Stimulated activated CD8-positive, alpha-beta memory T cell treated with anti-CD3 and anti-CD28 coated beads, Interleukin-15, amount 100 ng/mL, for 4 hours (primary cell): ENCODE results near the gene SLC9C1.

ENCODE experiments used
- DNase-seq, 2 donors: peaks; one replicate each; pipeline ENCODE4 v3.0.0-alpha.2; 2020; ENCODE audit warnings: low read depth in 2 of 2

SLC9C1 gene

GRCh38 chr3:112293368-112294321 is at the start of gene SLC9C1:
Gene SLC9C1 (minus strand): TSS chr3:112294216. CDS start chr3:112286791, 7,425 bp downstream.
- DNase-seq, result no peak

GRCh38 chr3:112341386-112341785 is 47.4 kb upstream of the SLC9C1 start:
- no peak for DNase-seq

GRCh38 chr3:112339609-112340008 is 45.6 kb upstream of the SLC9C1 start:
- DNase-seq, result no peak

DNA sequence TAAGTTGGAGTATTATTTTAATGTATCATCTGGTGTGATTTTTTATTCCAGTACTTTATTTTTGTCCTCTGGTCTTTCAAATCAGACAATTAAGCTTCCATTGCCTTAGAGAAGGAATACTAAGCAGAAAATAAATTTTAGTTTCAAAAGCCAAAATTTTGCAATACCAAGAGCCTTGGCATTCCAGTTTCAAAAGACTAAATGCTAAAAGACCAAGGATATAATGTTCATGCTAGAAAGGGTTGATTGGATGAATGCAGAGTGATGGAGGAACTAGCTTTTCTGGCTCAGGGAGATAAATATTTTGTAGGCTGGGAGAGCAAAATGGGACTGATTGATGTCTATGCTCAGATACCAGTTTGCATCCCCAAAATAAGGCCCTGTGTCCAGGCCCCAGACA is 45.1 kb upstream of the SLC9C1 start:
- DNase-seq, result no peak

DNA sequence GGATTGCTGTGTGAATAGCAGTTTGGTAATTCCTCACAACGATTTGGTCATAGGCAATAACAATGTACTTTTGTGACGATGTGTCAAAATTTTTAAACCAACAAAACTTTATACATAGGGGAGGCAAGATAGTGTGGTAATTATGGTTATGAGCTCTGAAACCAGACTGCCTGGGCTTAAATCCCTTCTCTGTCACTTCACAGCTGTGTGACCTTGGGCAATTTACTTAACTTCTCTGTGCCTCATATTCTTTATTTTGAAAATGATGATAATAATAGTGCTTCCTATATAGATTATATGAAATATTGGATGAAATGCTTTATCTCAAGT is 44.7 kb upstream of the SLC9C1 start:
- DNase-seq, result no peak

- DNase-seq, result no peak
Observed at GRCh38 chr3:112338021-112338726, 44.2 kb upstream of the SLC9C1 start.

DNA sequence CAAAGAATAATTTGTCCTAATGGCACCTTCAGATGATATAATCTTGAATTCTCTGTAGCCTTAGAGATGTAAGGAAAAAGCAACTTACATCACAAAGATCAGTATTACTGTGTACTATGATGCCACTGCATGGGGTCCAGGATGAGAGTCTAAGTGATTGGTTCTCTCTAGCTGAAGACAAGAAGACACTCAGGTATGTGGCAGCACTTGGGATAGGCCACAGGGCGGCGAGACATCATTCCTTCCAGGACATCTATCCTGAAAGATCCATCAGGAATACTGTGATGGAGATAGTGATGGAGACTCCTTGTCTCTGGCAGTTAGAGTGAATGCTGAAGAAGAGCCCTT is 41.4 kb upstream of the SLC9C1 start:
- DNase-seq, result no peak

- DNase-seq, result no peak
Observed at GRCh38 chr3:112334691-112335433, 40.8 kb upstream of the SLC9C1 start.

DNA sequence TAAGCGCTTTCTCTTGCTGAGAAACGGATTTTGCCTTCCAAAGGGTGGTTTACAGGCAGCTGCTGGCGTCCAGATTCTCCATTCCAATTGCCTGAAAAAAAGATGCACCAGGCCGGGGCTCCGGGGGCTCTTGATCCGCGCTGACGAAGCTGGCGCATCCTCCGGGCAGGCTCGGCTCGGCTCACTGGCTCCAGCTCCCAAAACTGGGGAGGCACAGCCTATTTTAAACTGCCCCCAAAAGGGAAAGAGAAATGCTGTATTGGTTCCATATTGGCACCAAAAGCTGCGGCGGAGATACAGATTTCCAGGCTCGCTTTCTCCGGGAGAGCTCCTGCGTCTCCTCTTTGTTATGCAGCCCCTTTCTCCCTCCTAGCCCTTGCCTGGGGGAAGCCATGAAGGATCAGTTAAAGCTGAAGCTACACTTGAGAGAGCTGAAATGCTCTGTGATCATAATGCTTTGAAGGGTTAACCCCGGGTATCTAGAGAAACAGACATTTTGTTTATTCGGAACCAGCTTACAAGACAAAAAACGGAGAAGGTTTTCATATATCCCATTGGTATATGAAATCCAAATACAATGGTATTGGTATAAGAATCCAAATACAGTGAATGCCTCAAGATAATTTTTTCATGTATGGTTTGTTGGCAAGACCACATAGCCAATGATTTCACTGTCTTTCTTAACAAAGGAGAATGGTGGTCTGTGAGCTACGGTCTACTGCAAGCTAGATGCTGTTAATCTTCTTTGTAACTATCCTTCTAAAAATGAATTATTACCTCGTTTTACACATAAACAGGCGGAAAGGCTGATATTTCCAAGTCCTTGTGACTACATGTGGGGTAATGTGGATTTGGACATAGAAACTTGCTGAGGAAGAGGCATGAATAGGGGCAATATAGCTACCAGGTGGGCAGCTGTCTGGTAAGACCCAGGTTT is 39.6 kb upstream of the SLC9C1 start:
- DNase-seq, result no peak

- DNase-seq, result peak; percentile 7 to 27
Observed at GRCh38 chr3:112333002-112333380, 39.0 kb upstream of the SLC9C1 start, which contains the start of gene CD200. Gene CD200 (plus strand): TSS chr3:112333156. CDS start chr3:112333213, 57 bp downstream.

GRCh38 chr3:112331851-112332250 is 37.8 kb upstream of the SLC9C1 start:
- no peak for DNase-seq

- DNase-seq, result no peak
Observed at GRCh38 chr3:112327371-112327951, 33.4 kb upstream of the SLC9C1 start.

GRCh38 chr3:112321867-112322652 is 28.0 kb upstream of the SLC9C1 start:
- no peak for DNase-seq

DNA sequence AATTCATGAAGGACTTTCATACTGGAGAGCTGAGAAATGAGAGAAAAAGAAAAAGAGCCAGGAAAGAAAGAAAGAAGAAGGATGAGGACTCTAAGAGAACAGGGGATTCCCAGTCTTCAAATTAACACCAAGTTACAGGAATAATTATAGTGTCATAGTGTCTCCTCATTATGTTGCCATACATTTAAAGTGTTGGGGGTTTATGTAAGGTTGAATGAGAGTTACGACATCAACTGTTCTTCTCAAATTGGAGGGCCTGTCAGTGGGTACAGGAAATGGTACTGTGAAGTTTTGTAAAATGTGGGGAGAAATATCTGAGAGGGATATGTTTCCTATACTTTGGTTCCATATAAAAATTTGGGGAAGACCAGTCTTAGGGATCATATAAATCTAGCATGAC is 26.7 kb upstream of the SLC9C1 start:
- no peak for DNase-seq

GRCh38 chr3:112319516-112320276 is 25.7 kb upstream of the SLC9C1 start:
- DNase-seq, result no peak

- DNase-seq, result no peak
Observed at GRCh38 chr3:112315791-112316190, 21.8 kb upstream of the SLC9C1 start.

- no peak for DNase-seq
Observed at GRCh38 chr3:112314649-112315048, 20.6 kb upstream of the SLC9C1 start.

GRCh38 chr3:112308151-112308911 is 14.3 kb upstream of the SLC9C1 start:
- DNase-seq, result no peak

- DNase-seq, result no peak
Observed at GRCh38 chr3:112307557-112307956, 13.5 kb upstream of the SLC9C1 start.
